HPDE6-E6E7 (cell line): ENCODE measurements around the gene PANX3.
"Not testable (repeated sequence)": the region's sequence is repeated elsewhere in the genome, so short reads cannot be mapped to it uniquely, and the experiment has no call there.

Experiments
- DNase-seq: peaks from one replicate; pipeline ENCODE4 v3.0.0; 2011; ENCODE audit warnings: missing footprints; ENCODE audit errors: extremely low spot score

The PANX3 gene, protein sequence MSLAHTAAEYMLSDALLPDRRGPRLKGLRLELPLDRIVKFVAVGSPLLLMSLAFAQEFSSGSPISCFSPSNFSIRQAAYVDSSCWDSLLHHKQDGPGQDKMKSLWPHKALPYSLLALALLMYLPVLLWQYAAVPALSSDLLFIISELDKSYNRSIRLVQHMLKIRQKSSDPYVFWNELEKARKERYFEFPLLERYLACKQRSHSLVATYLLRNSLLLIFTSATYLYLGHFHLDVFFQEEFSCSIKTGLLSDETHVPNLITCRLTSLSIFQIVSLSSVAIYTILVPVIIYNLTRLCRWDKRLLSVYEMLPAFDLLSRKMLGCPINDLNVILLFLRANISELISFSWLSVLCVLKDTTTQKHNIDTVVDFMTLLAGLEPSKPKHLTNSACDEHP

DNA sequence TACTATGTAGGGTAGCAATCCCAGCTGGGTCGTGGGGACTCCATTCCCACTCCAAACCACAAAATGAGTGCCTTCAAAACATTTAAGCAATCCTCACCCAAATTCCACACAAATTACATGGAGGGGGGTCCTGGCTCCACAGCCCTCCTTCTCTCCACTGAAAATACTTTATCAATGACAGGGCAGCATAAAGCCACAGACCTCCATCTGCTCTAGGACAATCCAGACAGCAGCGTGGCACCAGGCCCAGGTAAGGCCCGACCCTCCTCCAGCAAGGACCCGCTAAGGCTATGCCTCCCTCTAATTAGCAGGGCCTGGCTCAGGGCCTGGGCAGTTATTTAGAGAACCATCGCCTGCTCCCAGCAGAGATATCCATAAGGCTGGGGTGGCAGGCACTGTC, at the start of gene PANX3:
Gene PANX3, plus strand, starts transcription at position 365 of the 400 bp plus-strand sequence. CDS start 129 bp downstream, outside the sequence.
- DNase-seq: no peak

DNA sequence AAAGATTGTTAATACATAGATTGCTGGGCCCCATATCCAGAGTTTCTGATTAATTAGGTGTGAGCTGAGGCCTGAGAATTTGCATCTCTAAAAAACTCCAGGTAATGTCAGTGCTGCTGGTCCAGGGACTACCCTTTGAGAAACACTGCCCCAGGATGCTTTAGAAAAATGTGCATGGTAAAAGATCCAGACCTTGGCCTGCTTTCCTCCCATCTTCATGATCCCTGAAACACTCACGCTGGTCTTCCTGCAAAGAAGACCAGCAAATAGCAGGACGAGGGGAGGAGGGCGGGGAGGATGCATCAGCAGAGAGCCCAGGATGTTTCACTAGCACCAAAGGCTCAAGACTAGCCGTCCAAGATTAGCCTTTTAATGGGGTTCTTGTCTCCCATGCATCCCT, 41.5 kb upstream of the PANX3 start, which contains the start of gene OR8A1:
Gene OR8A1, plus strand, starts transcription at position 301 of the 400 bp plus-strand sequence. CDS start 123 bp downstream, outside the sequence.
- no peak for DNase-seq

DNA sequence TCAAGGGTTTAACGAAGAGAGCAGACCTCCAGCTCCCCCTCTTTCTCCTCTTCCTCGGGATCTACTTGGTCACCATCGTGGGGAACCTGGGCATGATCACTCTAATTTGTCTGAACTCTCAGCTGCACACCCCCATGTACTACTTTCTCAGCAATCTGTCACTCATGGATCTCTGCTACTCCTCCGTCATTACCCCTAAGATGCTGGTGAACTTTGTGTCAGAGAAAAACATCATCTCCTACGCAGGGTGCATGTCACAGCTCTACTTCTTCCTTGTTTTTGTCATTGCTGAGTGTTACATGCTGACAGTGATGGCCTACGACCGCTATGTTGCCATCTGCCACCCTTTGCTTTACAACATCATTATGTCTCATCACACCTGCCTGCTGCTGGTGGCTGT, 41.1 kb upstream of the PANX3 start:
- DNase-seq: no peak

DNA sequence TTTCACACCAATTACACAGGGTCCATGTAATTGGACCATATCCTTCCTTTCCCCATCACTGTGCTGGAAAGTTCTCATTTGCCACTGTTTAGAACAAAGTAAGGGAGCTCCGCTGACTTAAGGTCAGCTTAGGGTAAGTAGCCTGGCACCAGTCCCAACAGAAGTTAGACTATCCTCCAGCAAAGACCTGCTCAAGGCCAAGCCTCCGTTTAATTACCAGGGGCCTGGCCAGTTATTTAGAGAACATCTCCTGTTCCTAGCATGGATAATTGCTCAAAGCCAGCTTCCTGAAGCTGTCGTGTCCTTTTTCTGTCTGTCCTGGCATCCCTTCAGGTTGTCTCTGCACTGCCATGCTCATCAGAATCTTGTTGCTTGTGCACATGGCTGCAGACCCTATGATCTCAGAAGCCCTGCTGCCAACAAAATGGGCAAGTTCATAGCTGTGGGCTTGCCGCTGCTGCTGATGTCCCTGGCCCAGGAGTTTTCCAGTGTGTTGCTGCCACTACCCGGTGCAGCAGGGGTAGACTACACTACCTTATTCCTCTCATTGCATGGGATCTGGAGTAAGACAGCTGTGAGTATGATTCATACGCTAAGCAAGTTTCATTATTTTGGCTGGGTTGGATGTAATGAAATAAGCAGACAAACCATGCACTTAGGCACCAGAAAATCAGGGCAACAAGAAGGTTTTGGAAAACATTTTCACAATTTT, 33.4 kb upstream of the PANX3 start:
- DNase-seq: no peak

DNA sequence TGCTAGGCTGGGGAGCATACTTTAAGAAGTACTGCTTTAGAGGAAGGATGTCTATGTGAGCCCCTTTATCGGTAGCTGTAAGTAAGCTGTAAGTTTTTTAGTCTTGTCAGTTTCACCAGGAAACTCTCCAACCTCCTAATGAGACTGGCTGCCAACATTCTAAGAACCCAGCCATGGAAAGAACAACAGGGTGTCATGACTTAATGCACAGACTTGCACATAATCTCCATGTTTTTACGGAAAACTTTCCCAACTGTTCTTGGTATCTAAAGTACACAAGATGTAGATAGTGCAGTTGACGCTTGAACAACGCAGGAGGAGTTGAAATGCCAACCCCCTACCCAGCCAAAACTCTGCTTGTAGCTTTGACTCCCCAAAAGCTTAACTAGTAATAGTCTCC, 32.5 kb upstream of the PANX3 start:
- DNase-seq: no peak

DNA sequence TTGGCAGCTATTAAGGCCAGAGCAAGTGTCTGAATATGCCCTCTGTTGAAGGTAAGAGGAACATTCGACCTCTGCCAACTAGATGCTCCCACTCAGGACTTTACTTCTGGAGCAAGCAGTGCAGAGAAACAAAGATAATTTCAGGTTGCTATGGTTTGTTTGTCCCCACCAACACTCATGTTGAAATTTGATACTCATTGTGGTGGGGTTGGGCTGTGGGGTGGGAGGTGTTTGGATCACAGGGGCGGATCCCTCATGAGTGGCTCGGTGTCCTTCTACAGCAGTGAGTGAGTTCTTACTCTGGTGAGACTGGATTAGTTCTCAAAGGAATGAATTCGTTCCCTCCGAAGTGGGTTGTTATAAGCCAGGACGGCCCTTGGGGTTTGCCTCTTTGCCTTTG, 29.4 kb upstream of the PANX3 start:
- DNase-seq: no peak

DNA sequence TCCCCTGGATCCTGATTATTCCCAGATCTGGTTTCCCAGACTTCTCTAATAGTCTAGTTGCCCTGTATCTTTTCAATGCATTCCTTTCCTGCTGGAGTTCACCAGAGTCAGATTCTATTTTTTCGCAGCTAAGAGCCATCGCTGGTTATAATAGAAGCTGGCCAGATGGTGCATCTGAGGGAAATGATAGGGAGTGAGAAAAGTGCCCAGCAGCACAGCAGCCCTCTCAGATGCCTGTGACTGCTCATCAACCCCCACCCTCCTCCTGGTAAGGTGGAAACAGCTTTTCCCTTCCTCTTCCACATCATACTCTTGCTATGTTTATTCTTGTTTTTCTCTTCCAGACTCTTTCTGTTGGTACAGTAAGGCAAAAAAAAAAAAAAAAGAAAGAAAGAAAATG, 28.7 kb upstream of the PANX3 start:
- no peak for DNase-seq

DNA sequence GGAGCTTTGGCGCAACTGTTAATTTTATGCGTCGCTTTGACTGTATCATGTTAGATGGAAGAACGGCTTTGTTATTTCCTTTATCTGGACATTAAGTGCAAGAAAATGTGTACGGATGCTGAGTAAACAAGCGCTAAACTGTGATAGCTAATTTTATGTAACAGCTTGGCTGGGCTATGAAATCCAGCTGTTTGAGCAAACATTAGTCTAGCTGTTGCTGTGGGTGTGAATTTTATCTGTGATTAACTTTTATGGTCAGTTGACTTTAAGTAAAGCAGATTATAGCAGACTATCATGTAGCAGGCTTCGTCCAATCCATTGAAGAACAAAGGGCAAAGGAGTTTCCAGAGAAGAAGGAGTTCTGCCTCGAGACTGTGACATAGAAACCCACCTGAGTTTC, 27.4 kb upstream of the PANX3 start:
- DNase-seq: no peak

DNA sequence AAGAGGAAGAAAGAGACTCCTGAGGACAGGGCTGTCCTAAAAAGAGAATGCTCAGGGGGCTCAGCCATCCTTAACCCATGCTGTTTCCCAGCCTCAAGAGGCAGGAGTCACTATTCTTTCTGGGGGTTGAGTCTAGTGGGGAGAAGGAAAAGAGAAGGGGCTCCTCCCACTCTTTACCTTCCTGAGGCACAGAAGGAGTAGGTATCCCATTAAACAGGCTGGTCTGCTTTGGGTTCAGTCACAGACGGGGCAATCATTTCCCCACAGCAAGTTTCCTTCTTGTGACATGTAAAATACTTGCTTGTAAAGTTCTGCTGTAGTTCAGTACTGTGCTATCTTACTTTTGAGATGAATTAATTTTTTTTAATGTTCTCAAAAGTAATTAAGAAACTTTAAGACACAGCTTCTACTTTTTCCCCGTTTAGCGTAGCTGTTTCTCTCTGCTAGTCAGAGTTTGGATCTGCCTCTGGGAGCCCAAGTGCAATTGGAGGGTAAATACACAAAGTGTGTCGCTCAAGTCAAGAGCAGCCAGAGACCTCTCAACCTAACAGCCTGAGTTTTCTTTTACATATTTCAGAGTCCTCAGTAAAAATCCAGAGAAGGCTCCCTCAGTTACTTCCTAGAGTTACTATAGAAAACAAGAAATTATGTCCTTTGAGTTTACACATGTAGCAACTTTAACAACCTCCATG, 26.4 kb upstream of the PANX3 start:
- no peak for DNase-seq

DNA sequence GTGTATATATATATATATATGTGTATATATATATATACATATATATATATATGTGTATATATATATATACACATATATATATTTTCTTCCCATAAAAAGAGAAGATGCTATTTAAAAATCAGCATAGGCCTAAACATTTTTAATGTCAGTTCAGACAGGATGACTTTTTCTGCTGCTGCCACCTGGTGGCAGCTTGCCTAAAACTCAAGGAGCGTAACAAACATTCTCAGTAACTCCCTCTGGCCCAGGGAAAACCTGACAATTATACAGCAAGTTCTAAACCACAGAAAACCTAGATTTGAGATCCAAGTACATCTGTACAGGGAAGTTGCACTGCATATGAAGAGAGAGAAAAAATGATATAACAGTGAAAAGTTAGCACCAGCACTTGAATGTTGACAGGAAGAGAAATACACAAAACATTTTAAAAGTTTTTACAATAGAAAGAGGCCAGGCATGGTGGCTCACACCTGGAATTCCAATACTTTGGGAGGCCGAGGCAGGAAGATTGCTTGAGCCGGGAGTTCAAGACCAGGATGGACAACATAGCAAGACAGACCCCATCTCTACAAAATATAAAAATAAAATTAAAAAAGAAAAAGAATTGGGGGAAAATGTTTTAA, 24.9 kb upstream of the PANX3 start:
- peak; percentile 32 for DNase-seq

DNA sequence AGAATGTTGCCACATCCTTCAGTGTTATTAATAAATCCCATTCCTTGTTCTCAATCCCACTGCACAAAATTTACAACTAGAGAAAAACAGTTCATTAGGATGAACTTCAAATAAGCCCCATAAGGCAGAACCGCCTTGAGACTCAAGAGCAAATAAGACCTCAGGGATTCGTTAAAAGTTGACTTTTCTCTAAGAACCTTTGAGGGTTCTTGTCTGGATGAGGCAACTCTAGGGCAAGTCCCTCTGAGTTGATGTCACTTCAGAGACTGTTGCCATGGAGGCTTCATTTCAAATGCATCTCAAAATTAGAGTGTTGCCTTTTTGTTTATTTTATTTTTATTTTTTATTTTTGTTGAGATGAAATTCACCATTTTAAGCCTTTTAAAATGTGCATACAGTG, 19.8 kb upstream of the PANX3 start:
- DNase-seq: no peak

DNA sequence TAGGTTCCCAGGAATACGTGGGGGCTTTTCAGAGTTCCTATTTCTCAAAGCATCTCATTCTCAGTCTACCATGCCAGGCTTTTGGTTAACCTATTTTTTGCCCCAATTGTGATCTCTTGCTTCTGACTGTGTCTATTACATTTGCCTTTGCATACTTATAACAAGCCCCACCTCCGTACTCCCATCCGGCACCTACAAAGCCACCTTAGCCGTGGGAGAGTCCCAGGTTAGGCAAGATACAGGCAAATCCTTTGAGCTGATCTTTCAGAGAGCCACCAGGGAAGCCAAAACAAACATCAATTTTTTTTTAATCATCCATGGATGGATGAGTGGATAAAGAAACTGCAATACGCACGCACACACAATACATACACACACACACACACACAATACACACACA, 18.6 kb upstream of the PANX3 start:
- DNase-seq: no peak

DNA sequence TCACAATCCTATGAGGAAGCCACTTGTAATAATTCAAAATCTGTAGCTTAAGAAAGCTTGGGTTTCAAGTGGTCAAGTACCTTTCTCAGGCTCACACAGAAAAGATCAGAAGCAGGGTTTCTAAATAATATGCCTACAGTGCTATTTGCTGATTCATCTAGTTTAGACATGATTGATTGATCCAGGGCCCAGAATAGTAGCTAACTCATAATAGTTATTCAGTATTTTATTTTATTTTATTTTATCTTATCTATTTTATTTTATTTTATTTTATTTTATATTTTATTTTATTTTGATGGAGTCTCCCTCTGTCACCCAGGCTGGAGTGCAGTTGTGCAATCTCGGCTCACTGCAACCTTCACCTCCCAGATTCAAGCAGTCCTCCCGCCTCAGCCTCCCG, 15.9 kb upstream of the PANX3 start:
- DNase-seq: no peak

DNA sequence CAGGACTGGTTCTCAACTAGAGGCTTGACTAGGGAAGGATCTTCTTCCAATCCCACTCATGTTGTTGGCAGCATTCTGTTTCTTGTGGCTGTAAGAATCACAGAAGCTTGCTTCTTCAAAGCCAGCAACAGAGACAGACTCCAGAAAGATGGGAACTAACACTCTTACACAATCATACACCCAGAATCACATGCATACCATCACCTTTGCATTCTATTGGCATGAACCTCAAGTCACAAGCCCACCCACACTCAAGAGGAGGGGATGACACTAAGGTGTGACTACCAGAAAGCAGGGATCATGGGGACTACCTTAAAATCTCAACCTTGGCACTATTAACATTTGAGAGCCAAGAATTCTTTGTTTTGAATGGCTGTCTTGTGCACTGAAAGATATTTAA, 13.6 kb upstream of the PANX3 start:
- DNase-seq: no peak

DNA sequence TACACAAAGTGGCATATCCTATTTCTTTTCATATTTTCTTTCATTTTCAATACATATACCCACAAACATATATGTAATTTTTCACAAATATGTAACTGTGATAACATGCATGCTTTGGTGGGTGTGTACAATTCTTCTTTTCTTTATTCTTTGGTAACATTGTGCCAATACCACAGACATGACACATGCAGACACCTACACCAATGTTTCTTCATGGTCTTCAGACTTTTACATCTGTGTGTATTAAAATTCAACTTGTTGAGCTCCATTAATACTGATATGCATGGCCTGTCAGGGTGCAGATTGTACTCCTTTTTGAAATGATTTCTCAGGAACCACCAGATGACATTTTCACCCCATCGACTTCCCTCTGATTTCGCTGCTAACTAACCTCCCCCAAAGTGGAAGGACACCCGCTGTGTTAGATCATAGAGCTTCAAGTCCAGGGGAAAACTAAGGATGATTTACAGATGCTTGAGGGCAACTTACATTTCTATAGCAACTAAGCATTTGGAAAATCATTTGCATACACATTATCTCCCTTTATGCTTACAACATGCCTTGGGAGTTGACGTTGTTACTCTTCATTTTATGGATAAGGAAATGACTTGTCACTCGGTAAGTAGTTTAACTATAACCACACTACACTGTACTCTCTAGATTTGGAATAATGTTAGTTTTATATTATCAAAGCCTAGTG, 10.5 kb upstream of the PANX3 start:
- DNase-seq: no peak

DNA sequence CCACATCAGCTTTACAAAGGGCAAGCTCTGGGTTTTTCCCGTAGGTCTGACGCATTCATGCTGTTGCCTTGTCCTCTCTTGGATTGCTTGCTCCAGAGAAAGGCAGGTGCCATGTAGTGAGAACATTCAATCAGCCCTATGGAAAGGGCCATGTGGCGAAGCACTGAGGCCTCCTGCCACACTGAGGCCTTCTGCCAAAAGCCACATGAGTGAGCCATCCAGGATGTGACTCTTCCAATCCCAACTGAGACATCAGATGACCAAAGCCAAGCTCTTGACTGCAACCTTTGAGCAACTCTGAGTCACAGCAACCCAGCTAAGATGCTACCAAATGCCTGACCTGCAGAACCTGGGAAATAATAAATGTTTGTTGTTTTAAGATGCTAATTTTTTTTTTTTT, 9.0 kb upstream of the PANX3 start:
- DNase-seq: no peak

DNA sequence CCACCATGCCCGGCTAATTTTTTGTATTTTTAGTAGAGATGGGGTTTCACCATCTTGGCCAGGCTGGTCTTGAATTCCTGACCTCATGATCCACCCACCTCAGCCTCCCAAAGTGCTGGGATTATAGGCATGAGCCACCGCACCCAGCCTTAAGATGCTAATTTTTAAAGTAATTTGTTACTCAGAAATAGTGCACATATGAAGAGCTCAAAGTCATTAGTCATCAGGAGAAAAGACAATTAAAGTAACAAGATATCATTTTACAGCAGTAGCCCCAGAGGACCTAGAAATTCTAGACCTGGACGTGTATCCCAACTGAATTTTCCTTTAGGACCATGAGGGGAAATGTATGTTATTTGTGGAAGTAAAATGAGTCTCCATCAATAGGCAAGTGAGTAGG, 8.5 kb upstream of the PANX3 start:
- not testable (repeated sequence) for DNase-seq

DNA sequence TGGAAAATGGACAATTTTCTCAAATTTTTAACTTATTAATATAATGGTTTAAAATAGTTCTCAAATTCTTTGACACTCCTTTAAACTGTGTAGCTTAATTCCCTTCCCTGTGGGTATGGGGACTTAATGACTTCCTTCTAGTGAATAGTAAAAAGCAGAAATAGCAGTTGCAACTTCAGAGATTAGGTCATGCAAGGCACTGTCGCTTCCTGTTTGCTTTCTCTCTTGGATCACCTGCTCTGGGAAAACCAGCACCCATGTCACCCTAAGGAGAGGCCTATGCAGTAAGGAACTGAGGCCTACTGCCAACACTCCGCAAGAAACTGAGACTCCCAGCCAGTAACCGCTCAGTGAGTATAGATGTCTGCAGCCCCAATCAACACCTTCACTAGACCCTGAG, 5.5 kb upstream of the PANX3 start:
- DNase-seq: no peak

DNA sequence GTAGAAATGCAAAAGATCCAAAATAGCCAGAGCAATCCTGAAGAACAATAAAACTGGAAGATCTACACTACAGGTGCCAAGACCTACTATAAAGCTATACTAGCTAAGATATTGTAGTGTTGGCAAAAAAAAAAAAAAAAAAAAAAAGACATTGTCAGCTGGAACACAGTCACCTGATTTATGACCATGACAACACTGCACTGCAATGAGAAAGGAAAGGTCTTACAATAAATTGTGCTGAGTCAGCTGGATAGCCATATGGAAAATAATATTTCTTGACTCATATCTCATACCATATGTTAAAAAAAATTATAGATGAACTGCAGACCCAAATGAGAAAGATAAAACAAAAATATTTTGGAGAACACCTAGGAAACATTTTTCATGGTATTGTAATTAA, 3.1 kb upstream of the PANX3 start:
- DNase-seq: no peak

DNA sequence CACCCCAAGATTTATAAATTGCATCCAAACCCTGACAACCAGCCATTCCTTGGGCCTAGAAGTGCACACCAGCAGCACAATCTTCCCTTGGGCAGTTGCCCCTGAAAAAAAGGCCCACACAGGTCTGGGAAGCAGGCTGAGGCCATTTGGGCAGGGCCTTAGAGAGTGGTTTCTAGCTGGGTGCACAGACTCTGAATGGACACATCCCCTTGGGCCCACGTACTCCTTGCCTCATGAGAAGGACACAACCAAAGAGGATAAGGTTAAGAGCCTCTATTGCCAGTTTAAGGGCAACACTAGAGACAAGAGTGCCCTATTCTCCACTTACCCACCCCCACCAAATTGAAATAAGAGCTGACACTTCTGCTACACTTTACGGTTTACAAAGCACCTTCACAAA, 933 bp upstream of the PANX3 start:
- DNase-seq: no peak

DNA sequence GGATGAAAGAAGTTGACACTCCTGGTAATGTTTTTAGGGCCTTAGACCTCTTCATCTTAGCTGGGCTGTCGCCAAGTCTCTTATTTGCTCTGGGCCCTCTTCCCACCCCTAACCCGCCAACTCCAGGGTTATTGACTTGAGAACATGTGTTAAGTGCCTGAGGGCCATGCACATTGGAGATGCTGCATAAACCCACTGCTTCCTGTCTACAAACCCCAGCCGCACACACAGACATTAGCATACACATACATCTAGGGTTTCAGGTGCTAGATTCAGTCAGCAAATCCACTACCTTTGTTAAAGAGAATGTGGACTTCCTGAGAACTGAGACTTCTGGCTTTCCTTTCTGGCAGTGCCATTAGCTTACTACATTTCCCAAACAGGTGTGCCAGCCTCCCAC, 817 bp downstream of the PANX3 start:
- no peak for DNase-seq
